ENCODE data around the gene IL17RD.

DNA sequence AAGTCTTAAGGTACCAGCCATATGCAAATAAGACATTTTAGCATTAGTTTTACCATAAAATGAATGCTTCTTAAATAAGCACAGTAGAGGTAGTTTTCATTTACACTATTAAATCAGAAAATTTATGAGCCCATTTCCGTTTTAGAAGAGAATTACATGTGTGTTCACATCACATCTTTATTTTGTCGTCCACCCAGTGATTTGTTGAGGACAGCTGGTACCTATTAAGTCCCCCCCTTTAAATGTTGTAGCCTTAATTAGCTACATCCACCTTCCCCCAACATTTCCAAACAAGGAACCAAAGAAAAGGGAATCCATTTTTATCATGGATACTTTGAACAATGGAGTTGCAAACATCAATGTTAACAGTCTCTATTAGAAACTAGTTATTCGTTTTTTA, 6.8 kb downstream of the IL17RD start:
- TF ChIP-seq, protein P1, sequence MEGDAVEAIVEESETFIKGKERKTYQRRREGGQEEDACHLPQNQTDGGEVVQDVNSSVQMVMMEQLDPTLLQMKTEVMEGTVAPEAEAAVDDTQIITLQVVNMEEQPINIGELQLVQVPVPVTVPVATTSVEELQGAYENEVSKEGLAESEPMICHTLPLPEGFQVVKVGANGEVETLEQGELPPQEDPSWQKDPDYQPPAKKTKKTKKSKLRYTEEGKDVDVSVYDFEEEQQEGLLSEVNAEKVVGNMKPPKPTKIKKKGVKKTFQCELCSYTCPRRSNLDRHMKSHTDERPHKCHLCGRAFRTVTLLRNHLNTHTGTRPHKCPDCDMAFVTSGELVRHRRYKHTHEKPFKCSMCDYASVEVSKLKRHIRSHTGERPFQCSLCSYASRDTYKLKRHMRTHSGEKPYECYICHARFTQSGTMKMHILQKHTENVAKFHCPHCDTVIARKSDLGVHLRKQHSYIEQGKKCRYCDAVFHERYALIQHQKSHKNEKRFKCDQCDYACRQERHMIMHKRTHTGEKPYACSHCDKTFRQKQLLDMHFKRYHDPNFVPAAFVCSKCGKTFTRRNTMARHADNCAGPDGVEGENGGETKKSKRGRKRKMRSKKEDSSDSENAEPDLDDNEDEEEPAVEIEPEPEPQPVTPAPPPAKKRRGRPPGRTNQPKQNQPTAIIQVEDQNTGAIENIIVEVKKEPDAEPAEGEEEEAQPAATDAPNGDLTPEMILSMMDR (IDR thresholded peaks at IDR 0.05), result no peak
- TF ChIP-seq EP300 (IDR thresholded peaks at IDR 0.05) (no peak), POLR2A (IDR thresholded peaks at IDR 0.05; ENCODE audit: low read length) (no peak), USF2 (IDR thresholded peaks at IDR 0.05) (no peak)
